Activated CD4-positive, alpha-beta T cell treated with anti-CD3 and anti-CD28 coated beads, Interleukin-2, amount 10 ng/mL, durations not matched to agents 24 days and 14 days (primary cell): ENCODE data around the gene RORC. TPM values are rescaled to one million over a fixed set of nuclear protein-coding genes. Genes with fewer than 3 reads are reported as not detected.

Experiments
- total RNA-seq: library from RNA; stranded (reverse); gene quantifications from 2 replicates; pipeline ENCODE4 v1.2.3, GENCODE V29; 2022

RORC gene
- total RNA-seq, 1 donor from 2014 or later = 1.3 TPM

Other genes starting within 250 kb of the RORC start
- 31.6 and 33.1 TPM in 2 replicates for gene SNX27, start 219.8 kb downstream of the RORC start, total RNA-seq
- gene CELF3, start 115.0 kb downstream of the RORC start, total RNA-seq = not detected in 2 replicates
- gene RIIAD1, start 110.3 kb downstream of the RORC start, total RNA-seq = not detected in 2 replicates
- gene MRPL9, start 68.3 kb downstream of the RORC start, total RNA-seq = 136 TPM in 2 replicates
- gene TDRKH, start 41.3 kb downstream of the RORC start, total RNA-seq = 12.7 and 13.3 TPM in 2 replicates
- not detected in 2 replicates for gene LINGO4, start 26.4 kb downstream of the RORC start, total RNA-seq
- gene C2CD4D, start 8.0 kb upstream of the RORC start, total RNA-seq = 0.86 and 1.5 TPM in 2 replicates
- gene THEM5, start 21.9 kb upstream of the RORC start, total RNA-seq = not detected in 2 replicates
- 26.9 and 30.6 TPM in 2 replicates for gene THEM4, start 77.7 kb upstream of the RORC start, total RNA-seq
- 103 and 107 TPM in 2 replicates for gene S100A10, start 162.1 kb upstream of the RORC start, total RNA-seq
- 218 TPM in 2 replicates for gene S100A11, start 205.2 kb upstream of the RORC start, total RNA-seq